Natural killer cell (primary cell): ENCODE data around the gene TLE3. TPM values are rescaled to one million over a fixed set of nuclear protein-coding genes. Genes with fewer than 3 reads are reported as not detected.

ENCODE experiments used
- ATAC-seq, 3 donors: fragments of 150-1000 bp in 2 of 3; fragments of 200-7000 bp in 1 of 3; cut with Tn5 transposase; 1 replicate in 1 of 3; 2 replicates in 2 of 3; pipeline ENCODE4 v1.10.0; 2021; ENCODE audit warnings: mild to moderate bottlenecking in 2 of 3, moderate library complexity in 2 of 3
- DNase-seq, 2 donors: peaks; one replicate each; pipeline versions ENCODE4 v3.0.0 to v3.0.0-alpha.2; 2013 to 2021; ENCODE audit warnings: mixed read lengths in 1 of 2
- H3K27ac ChIP-seq: one replicate; pipeline ENCODE4 v1.5.1; 2013; ENCODE audit warnings: mild to moderate bottlenecking, low read length
- H3K27me3 ChIP-seq: one replicate; pipeline ENCODE4 v1.6.1; 2013; ENCODE audit warnings: low read length; ENCODE audit not compliant: control insufficient read depth, insufficient read depth
- H3K36me3 ChIP-seq: one replicate; pipeline ENCODE4 v1.6.1; 2013; ENCODE audit warnings: low read length; ENCODE audit not compliant: control insufficient read depth, insufficient read depth
- H3K4me1 ChIP-seq: one replicate; pipeline ENCODE4 v1.6.1; 2013; ENCODE audit warnings: low read length; ENCODE audit not compliant: control insufficient read depth, insufficient read depth
- H3K4me3 ChIP-seq: one replicate; pipeline ENCODE4 v1.5.1; 2013; ENCODE audit warnings: low read length
- H3K9me3 ChIP-seq: one replicate; pipeline ENCODE4 v1.6.1; 2013; ENCODE audit warnings: low read length; ENCODE audit not compliant: control insufficient read depth, insufficient read depth
- H3K27ac Mint-ChIP-seq, 2 donors: one replicate each; pipeline ENCODE4 v1.8.0; 2022; ENCODE audit warnings: mild to moderate bottlenecking in 2 of 2, mixed read lengths in 2 of 2, moderate library complexity in 1 of 2
- H3K27me3 Mint-ChIP-seq, 2 donors: one replicate each; pipeline ENCODE4 v1.8.0; 2022; ENCODE audit warnings: low read depth in 2 of 2, mixed read lengths in 2 of 2
- H3K36me3 Mint-ChIP-seq: one replicate; pipeline ENCODE4 v1.8.0; 2022; ENCODE audit warnings: mixed read lengths
- H3K4me1 Mint-ChIP-seq, 2 donors: one replicate each; pipeline ENCODE4 v1.8.0; 2022; ENCODE audit warnings: mixed read lengths in 2 of 2
- H3K4me3 Mint-ChIP-seq: one replicate; pipeline ENCODE4 v1.8.0; 2022; ENCODE audit warnings: mild to moderate bottlenecking, moderate library complexity, mixed read lengths
- H3K9me3 Mint-ChIP-seq, 2 donors: one replicate each; pipeline ENCODE4 v1.8.0; 2022; ENCODE audit warnings: mixed read lengths in 2 of 2
- WGBS: methylation state at CpG from one replicate; pipeline ENCODE4 v1.1.7; 2013; ENCODE audit warnings: missing lambda C conversion rate; ENCODE audit not compliant: insufficient coverage; 5-methylcytosine and 5-hydroxymethylcytosine counted together
- intact Hi-C: fragments of 100-400 bp; cut with micrococcal nuclease; formaldehyde crosslinking; loops from one replicate; pipeline ENCODE4 v1.14.2; 2022
- total RNA-seq, 4 donors: library from RNA; stranded (reverse); fragments of 120-200 nt in 1 of 4; gene quantifications; one replicate each; pipeline versions ENCODE4 v1.2.3 to v1.2.4, GENCODE V29; 2013 to 2022
- TF ChIP-seq, protein P1 (sequence below): fragments of 200-600 bp; IDR thresholded peaks from one replicate; pipeline ENCODE4 v1.8.0; 2022; ENCODE audit warnings: antibody characterized with exemption

The TLE3 gene
- total RNA-seq, 3 donors from 2014 or later (not counting 1 experiment from before 2014, with no cell fraction given) = 32.1 to 94.9 (median 36.7) TPM

DNA sequence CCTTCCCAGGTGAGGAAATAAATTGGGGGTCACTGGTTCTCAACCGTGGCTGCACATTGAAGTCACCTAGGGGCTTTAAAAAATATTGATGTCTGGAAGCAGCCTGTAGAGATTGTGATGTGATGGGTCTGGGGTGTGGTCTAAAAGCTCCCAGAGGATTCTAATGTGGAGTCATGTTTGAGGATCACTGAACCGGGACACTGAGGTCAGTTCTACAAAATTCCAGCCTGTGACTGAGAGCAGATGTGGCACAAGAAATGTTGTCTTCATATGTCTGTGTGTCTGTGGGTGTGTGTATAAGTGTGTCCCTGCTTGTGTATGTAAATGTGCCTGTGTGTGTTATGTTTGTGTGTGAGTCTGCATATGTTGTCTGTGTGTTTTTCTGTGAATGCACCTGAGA is 79.9 kb downstream of the TLE3 start:
- Mint-ChIP-seq H3K27ac (no peak overlapping the region), H3K4me3 (no peak overlapping the region), H3K27me3 (peaks cover 37 to 38% of the 10 kb centered on the region in 2 donors), H3K9me3 (no peaks in the 10 kb centered on the region), H3K4me1 (peaks cover 7 to 13% of the 10 kb centered on the region in 2 donors), H3K36me3 (peaks cover 6% of the 10 kb centered on the region)
- intact Hi-C loops = no loop called here
- H3K36me3 ChIP-seq = no peaks in the 10 kb centered on the region
- DNase-seq (no peak), ATAC-seq (no peak)
- peaks cover 4% of the 10 kb centered on the region for H3K9me3 ChIP-seq
- WGBS = 90% methylated on average over 2 of the region's 2 CpGs
- H3K4me1 ChIP-seq = peaks cover 16% of the 10 kb centered on the region
- no peaks in the 10 kb centered on the region for H3K27me3 ChIP-seq
- no peak overlapping the region for H3K4me3 ChIP-seq
- H3K27ac ChIP-seq = no peak overlapping the region
- TF ChIP-seq, protein P1, sequence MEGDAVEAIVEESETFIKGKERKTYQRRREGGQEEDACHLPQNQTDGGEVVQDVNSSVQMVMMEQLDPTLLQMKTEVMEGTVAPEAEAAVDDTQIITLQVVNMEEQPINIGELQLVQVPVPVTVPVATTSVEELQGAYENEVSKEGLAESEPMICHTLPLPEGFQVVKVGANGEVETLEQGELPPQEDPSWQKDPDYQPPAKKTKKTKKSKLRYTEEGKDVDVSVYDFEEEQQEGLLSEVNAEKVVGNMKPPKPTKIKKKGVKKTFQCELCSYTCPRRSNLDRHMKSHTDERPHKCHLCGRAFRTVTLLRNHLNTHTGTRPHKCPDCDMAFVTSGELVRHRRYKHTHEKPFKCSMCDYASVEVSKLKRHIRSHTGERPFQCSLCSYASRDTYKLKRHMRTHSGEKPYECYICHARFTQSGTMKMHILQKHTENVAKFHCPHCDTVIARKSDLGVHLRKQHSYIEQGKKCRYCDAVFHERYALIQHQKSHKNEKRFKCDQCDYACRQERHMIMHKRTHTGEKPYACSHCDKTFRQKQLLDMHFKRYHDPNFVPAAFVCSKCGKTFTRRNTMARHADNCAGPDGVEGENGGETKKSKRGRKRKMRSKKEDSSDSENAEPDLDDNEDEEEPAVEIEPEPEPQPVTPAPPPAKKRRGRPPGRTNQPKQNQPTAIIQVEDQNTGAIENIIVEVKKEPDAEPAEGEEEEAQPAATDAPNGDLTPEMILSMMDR = no peak

DNA sequence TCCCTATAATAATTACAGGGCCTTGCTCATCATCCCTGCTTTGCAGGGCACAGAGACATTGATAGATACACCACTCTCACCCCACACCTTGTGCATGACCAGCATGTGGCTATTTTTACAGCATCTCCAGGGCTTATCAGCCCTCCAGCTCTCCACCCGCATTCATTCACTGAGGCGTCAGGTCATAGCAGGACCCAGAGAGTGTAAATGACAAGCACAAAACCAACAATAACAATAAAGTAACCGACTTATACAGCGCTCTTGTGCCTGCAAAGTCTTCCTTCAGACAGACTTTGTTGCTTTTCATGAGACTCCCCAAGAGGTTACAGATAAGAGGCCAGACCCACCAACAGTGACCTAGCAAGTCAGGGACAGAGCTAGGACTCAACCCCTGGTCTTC is 80.7 kb downstream of the TLE3 start:
- H3K36me3 ChIP-seq = no peaks in the 10 kb centered on the region
- Mint-ChIP-seq H3K36me3 (peaks cover 6% of the 10 kb centered on the region), H3K9me3 (no peaks in the 10 kb centered on the region), H3K4me1 (peaks cover 0 to 10% of the 10 kb centered on the region in 2 donors), H3K4me3 (no peak overlapping the region), H3K27me3 (peaks cover 35 to 38% of the 10 kb centered on the region in 2 donors), H3K27ac (no peak overlapping the region)
- DNase-seq = no peak
- H3K9me3 ChIP-seq = peaks cover 4% of the 10 kb centered on the region
- H3K27ac ChIP-seq = no peak overlapping the region
- intact Hi-C loops = no loop called here
- WGBS = 97% methylated on average over 4 of the region's 4 CpGs
- TF ChIP-seq, protein P1 = no peak
- ATAC-seq = no peak
- H3K4me1 ChIP-seq = peaks cover 13% of the 10 kb centered on the region
- no peaks in the 10 kb centered on the region for H3K27me3 ChIP-seq
- no peak overlapping the region for H3K4me3 ChIP-seq

DNA sequence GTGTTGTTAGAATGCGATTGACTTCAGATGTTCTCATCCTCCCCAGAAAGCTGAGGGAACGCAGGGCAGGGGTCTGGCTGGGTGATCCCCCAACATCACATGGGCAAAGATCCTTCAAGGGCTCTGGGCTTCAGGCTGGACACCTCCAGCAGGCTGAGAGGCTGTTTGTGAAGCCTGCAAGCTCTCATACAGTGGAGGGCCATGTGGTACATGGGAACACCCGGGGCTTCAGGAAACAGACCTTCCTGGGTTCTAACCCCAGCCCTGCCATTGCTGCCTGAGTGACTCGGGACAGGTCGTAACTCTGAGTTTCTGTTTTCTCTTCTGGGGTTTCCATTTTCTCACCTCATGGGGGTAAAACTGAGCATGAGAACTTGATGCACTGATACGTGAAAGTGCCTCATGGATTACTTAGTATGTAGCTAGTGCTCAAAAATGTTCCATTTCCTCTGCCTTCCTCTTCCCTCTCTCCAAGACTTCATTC is 81.2 kb downstream of the TLE3 start:
- Mint-ChIP-seq H3K4me1 (peaks cover 0 to 10% of the 10 kb centered on the region in 2 donors), H3K27me3 (peaks cover 35 to 38% of the 10 kb centered on the region in 2 donors), H3K4me3 (no peak overlapping the region), H3K27ac (no peak overlapping the region), H3K36me3 (peaks cover 6% of the 10 kb centered on the region), H3K9me3 (no peaks in the 10 kb centered on the region)
- Histone ChIP-seq H3K4me3 (no peak overlapping the region), H3K27me3 (no peaks in the 10 kb centered on the region), H3K9me3 (peaks cover 4% of the 10 kb centered on the region), H3K27ac (no peak overlapping the region), H3K4me1 (peaks cover 13% of the 10 kb centered on the region), H3K36me3 (no peaks in the 10 kb centered on the region)
- WGBS = 31% methylated on average over 6 of the region's 6 CpGs
- ATAC-seq (no peak), DNase-seq (no peak)
- intact Hi-C loops = no loop called here
- TF ChIP-seq, protein P1 = no peak

DNA sequence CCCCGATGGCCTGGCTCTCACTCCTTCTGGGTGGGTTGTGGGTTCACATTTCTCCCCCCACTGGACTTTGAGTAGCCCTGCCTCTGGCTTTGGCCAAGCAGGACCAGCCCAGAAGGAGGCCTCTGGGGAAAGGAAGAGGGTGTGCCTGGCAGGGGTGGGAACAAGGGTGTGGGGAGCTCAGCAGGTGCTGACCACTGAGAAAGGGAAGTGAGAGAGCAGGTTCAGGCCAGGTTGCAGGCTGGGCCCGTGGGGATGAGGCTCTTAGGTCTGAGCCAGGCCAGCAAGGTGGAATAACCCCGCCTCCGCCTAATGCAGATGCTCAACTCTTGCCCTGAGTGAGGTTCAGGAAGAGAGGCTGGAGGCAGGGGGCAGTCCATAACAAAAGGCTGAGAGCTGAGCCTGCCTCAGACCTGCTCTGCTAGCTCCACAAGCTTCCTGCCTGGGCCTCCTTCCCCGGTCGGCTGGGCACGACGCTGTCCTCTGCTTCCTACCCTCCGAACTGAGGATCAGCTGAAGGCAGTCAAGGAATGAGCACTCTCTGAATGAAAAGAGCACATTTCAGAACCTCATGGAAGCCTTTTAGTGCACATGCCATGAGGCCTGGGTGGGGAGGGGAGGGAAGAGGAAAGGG is 82.7 kb downstream of the TLE3 start:
- Histone ChIP-seq H3K9me3 (peaks cover 4% of the 10 kb centered on the region), H3K36me3 (no peaks in the 10 kb centered on the region), H3K27me3 (no peaks in the 10 kb centered on the region), H3K4me1 (peaks cover 13% of the 10 kb centered on the region), H3K4me3 (no peak overlapping the region), H3K27ac (peak overlapping the region; percentile 37)
- WGBS = 54% methylated on average over 9 of the region's 9 CpGs
- Mint-ChIP-seq H3K27ac (no peak overlapping the region), H3K27me3 (peaks cover 35 to 38% of the 10 kb centered on the region in 2 donors), H3K9me3 (no peaks in the 10 kb centered on the region), H3K4me1 (peaks cover 0 to 10% of the 10 kb centered on the region in 2 donors), H3K36me3 (peaks cover 6% of the 10 kb centered on the region), H3K4me3 (no peak overlapping the region)
- DNase-seq = no peak
- TF ChIP-seq, protein P1 = no peak
- intact Hi-C loops = no loop called here
- ATAC-seq = no peak
